GM21528 (cell line): Measurements from ENCODE around the gene MAP2K3.

ENCODE experiments used
- ATAC-seq: cut with Tn5 transposase; IDR thresholded peaks from one replicate; pipeline ENCODE4 v1.9.1; 2021; ENCODE audit warnings: mild to moderate bottlenecking, moderate library complexity; ENCODE audit not compliant: unreplicated experiment, low FRiP score

MAP2K3 gene

GRCh38 chr17:21284319-21285163 is at the start of gene MAP2K3:
Gene MAP2K3 (plus strand): TSS chr17:21284711. CDS start chr17:21284921, 210 bp downstream.
- peak; percentile 78 for ATAC-seq

DNA sequence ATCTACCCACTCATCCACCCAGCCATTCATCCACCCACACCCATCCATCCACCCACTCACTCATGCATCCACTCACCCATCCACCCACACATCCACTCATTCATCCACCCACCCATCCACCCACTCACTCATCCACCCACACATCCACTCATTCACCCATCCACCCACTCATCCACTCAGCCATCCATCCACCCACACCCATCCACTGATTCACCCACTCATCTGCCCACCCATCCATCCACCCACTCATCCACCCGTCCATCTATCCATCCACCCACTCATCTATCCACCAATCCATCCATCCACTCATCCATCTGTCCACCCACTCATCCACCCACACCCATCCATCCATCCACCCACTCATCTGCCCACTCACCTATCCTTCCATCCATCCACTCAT is 48.6 kb upstream of the MAP2K3 start:
- ATAC-seq: no peak

DNA sequence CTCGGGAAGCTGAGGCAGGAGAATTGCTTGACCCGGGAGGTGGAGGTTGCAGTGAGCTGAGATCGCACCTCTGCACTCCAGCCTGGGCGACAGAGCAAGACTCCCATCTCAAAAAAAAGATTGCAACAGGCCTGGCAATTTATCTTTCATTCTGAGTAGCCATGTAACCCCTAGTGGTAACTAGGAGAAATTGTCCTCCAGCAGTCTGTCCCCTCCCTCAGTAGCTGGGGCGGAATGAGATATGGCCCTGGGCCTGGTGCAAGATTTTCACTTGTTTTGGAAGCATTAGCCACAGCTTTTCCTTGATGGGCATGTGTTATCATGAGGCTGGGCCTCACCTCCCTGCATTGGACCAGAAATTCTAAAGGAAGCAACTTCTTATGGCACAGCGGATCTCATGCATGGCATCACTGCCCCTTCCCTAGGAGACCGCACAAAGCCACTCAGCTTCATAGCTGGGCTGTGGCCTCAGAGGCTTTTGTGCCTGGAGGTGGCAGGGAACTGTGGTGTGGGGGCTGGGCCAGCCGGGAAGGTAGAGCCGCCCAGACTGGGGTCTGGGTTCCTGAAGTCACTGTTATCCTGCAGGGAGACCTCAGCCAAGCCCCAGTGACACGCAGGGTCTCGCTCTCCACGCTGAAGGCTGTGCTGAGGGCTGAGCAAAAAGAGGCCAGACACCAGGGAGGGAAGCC is 44.7 kb upstream of the MAP2K3 start:
- ATAC-seq: no peak

DNA sequence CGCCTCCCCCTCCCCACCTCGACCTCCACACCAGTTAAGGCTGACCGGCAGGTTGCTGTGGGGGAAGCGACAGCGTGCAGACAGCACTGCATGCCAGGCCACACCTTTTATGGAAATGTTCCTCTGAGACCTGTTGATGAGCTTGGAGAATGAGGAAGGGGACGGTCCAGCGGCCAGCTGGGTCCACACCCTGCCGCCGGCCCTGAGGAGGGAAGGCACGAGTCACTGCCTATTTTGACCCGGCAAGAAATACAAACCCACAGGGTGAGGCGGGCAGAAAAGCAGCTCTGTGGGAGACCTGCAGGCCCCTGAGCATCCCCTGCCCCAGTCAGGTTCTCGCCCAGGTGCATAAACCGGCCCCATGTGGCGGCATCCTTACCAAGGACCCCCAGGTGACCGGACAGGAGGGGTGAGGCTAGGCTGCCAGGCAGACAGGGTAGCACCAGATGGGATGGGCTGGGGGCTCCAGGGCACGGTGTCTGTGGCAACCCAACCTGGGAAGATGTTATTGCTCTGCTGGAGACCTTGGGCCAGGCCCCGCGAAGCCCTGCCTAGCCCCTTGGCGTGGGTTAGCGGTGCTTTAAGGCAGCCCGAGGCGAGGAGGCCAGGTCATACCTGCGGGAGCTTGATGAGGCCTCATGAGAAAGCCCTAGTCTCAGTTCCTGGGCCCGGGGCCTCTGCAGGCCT is 44.0 kb upstream of the MAP2K3 start:
- no peak for ATAC-seq

DNA sequence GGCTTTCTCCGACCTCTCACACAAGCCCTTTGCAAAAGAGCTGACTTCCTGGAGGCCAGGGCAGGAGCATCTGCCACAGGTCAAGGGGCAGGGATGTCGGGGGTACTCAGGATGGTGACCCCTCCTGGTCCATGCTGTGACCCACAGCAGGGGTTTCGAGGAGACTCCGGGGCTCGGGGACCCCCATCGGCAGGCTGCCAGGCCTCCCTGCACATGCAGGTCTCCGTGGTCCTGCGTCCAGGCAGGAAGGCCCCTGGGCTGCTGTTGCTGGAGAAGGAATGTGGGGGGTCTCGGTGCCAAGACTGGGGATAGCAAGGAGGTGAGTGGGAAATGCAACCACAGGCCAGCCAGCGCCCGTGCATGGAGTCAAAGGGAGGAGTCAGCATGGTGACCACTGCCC is 42.9 kb upstream of the MAP2K3 start:
- ATAC-seq: no peak

- ATAC-seq: no peak
Measured at GRCh38 chr17:21242026-21242697, 42.3 kb upstream of the MAP2K3 start.

DNA sequence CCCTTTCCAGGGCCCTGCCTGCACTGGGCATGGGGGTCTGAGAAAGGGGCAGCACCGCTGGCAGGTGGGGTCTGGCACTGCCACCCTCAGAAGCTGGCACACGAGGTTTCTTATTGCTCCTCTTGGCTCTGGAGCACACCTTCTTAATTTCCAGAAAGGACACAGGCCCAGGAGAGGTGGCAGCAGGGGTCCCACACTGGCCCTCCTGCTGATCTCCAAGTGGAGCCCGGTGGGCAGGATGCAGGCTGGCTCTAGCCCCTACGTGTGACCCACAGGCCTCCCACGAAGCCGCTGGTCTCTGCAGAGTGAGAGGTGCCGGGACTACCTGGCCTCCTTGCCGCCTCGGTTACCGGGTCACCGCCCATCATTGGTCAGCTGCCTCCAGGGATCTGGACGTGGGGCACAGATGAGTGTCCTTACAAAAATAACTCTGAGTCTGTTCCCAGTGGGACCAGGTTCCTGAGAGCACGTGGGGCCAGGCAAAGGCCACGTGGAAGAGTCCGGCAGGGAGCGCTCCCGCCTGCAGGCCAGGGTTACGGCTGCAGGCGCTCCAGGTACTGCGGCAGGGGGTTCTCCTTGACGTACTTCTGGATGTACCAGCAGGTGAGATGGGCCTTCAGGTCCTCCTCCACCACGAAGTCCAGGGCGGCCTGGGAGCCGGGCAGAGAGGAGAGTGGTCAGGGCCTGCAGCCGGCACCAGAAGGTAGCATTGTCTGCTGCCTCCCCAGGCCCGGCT is 41.6 kb upstream of the MAP2K3 start:
- ATAC-seq: no peak

DNA sequence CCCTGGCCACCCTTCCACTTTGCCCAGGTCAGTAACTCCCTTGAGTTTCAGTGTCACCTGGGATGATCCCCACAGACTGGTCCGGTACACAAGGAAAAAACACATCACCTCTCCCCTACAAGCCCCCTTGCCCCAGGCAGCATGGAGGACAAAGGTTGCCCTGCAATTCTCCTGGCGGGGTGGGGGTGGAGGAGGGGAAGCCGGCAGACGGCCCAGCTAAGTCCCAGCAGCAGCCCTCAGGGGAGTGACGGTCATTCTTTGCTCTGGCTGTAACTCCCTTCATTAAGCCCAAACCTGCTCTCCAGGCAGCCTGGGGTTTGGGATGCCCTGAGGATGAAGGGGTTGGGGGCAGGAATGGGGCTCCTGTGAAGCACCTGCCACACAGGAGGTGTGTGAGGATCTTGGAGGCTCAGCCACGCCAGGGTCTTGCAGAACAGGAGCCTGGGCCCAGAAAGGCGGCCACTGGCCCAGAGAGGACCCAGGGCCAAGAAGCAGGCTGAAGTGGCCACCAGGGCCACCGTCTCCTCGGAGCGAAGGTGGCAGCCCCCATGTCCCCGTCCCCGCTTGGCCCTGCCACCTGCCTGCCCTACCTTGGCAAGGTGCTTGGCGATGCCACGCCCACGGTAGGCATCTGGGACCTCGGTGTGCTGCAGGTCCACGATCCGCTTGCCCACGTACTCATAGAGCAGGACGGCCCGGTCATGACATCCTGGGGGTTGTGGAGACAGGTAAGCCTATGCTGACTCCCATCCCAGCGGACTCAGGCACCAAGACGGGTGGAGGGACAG is 40.8 kb upstream of the MAP2K3 start:
- no peak for ATAC-seq

DNA sequence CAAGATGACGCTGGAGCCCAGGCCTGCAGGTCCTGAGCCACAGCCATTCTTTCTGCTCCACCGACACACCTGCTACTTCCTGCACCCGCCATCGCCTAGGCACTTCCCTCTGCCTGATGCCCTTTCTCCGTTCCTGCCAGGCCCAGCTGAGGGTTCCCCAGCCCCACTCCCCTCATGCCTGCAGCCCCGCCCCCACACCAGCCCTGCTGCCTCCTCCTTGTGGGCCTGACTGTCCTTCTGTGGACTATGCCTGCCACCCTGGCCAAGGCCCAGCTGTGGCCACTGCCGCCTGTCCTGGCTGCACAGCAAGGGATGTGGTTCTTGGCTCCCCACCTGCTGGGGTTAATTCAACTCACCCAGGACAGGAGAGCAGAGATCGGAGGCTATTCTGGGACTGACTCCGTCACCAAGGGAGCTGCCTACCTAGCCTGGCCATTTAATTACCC is 38.8 kb upstream of the MAP2K3 start:
- no peak for ATAC-seq

DNA sequence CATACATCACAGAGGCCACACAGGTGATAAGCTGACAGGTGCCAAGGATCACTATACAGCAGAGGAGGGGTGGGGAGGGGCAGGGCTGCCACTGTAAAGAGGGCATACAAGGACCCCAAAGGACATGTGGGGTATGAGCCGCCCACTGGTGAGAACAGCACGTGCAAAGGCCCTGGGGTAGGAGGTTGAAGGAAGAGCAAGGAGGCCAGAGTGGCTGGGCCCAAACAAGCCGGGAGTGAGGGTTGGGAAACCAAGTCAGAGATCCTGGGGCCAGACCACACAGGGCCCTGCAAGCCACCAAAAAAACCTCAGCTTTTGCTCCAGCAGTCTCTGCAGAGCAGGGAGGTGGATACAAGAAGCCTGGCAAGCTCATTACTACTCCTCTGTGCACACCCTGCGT is 37.8 kb upstream of the MAP2K3 start:
- ATAC-seq: no peak

- no peak for ATAC-seq
Measured at GRCh38 chr17:21247552-21248258, 36.8 kb upstream of the MAP2K3 start.

DNA sequence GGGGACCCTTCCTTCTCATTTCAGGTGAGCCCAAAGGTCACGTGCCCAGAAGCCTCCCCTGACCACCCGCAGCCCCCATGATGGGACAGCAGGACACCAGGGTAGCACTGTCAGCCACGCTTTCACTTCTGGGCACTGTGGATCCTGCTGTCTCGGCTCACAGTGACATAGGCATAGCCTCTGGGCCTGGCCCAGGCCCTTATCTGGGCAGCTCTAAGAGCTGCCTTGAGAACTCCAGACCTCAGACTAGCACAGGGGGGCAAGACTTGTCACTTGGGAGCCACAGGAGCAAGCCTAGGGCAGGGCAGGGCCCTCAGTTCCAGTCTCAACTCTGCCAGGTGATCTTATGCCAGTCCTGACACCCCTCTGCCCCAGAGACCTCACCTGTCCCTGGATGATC is 36.0 kb upstream of the MAP2K3 start:
- no peak for ATAC-seq

GRCh38 chr17:21249086-21249795 is 35.3 kb upstream of the MAP2K3 start:
- ATAC-seq: no peak

DNA sequence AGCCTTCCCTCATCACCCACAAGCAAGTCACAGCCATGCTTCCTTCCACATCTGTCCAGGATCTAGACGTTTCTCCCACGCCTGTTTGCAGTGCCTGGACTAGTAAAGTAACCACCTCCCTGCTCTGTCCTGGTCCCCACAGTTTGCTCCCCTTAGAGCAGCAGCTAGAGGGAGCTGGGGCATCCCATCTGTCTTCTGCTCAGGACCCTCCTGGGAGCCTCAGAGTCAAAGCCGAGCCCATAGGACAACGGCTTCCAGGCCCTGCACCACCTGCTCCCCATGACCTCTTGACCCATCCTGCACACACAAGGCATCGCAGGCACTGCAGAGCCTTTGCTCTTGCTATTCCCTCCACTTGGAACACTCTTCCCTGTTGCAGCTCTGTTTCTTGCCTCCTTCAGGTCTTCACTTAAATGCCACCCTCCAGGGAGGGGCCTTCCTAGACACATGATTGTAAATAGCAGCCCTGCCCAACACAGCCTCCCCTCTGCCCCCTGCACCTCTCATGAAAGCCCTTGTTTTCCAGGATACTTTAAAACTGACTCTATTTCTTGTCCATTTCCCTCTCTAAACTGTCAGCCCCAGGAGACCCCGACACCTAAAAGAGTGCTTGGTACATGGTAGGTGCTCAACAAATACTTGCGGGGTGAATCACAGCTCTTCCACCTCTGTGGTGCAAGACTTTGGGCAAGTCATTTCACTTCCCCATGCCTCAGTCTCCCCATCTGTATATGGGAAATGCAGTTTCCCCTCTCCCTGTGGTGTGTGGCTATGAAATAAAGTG is 34.4 kb upstream of the MAP2K3 start:
- ATAC-seq: no peak

DNA sequence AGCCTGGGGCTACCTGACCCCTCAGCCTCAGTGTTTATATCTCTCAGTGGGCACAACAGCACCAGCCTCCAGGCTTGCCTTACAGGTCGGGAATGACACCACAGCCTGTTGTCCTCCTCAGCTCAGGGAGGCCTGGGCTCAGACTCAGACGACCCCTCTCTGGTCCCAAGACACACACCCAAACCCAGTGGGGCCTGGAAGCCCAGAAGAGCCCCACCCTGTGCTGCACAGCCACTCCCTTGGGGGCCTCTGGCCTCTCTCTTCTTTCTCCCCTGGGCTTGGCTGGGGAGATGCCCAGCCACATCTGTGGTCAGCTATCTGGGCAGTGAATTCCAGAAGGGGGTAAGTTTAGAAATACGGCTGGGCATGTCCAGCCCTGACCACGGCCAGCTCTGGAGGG is 33.7 kb upstream of the MAP2K3 start:
- no peak for ATAC-seq

- ATAC-seq: no peak
Measured at GRCh38 chr17:21251337-21252010, 33.0 kb upstream of the MAP2K3 start.

GRCh38 chr17:21252289-21252795 is 32.2 kb upstream of the MAP2K3 start:
- no peak for ATAC-seq
